SK-N-SH treated with all-trans-retinoic acid at 6 μM for 48 hours (cell line): ENCODE data around the gene SLC18A3.

Experiments used
- ATAC-seq: fragments of 200-7000 bp; cut with Tn5 transposase; 3 replicates; pipeline ENCODE4 v1.9.1; 2020; ENCODE audit warnings: mild to moderate bottlenecking, moderate library complexity
- ARNTL ChIP-seq: fragments of 450-650 bp; formaldehyde crosslinking; IDR thresholded peaks from 2 replicates; pipeline ENCODE4 v1.5.0; 2020; ENCODE audit warnings: low read depth, mild to moderate bottlenecking, moderate library complexity, borderline replicate concordance
- BACH2 ChIP-seq: fragments of 250-450 bp; sonication (Bioruptor Pico); IDR thresholded peaks from 2 replicates; pipeline ENCODE4 v1.9.0; 2021; ENCODE audit warnings: mild to moderate bottlenecking, borderline replicate concordance
- CREB5 ChIP-seq: fragments of 250-450 bp; sonication (Bioruptor Pico); IDR thresholded peaks from 2 replicates; pipeline ENCODE4 v1.5.1; 2020; ENCODE audit warnings: low read depth, mild to moderate bottlenecking, moderate library complexity
- CSDC2 ChIP-seq: fragments of 250-450 bp; sonication (Bioruptor Pico); IDR thresholded peaks from 2 replicates; pipeline ENCODE4 v1.5.0; 2020; ENCODE audit warnings: mild to moderate bottlenecking, moderate library complexity
- ESRRG ChIP-seq: fragments of 250-450 bp; sonication (Bioruptor Pico); IDR thresholded peaks from 2 replicates; pipeline ENCODE4 v1.6.1; 2021; ENCODE audit warnings: mild to moderate bottlenecking
- GLIS3 ChIP-seq: fragments of 250-450 bp; sonication (Bioruptor Pico); IDR thresholded peaks from 2 replicates; pipeline ENCODE4 v1.5.0; 2020; ENCODE audit warnings: mild to moderate bottlenecking, moderate library complexity
- ISL1 ChIP-seq: fragments of 250-450 bp; sonication (Bioruptor Pico); IDR thresholded peaks from 2 replicates; pipeline ENCODE4 v2.1.2; 2022; ENCODE audit warnings: mild to moderate bottlenecking, moderate library complexity
- RARB ChIP-seq: fragments of 250-450 bp; sonication (Bioruptor Pico); IDR thresholded peaks from 2 replicates; pipeline ENCODE4 v1.8.0; 2021; ENCODE audit warnings: mild to moderate bottlenecking, moderate library complexity
- SNAI2 ChIP-seq: fragments of 250-450 bp; sonication (Bioruptor Pico); IDR thresholded peaks from 2 replicates; pipeline ENCODE4 v1.5.0; 2020; ENCODE audit warnings: mild to moderate bottlenecking, moderate library complexity
- TCF4 ChIP-seq: fragments of 250-450 bp; sonication (Bioruptor Pico); IDR thresholded peaks from 2 replicates; pipeline ENCODE4 v1.8.0; 2021; ENCODE audit warnings: mild to moderate bottlenecking, moderate library complexity, borderline replicate concordance
- TOX ChIP-seq: fragments of 250-450 bp; sonication (Bioruptor Pico); IDR thresholded peaks from 2 replicates; pipeline ENCODE4 v1.8.0; 2021; ENCODE audit warnings: mild to moderate bottlenecking, moderate library complexity, borderline replicate concordance
- TSHZ2 ChIP-seq: fragments of 250-450 bp; sonication (Bioruptor Pico); IDR thresholded peaks from 2 replicates; pipeline ENCODE4 v1.5.0; 2020; ENCODE audit warnings: mild to moderate bottlenecking, moderate library complexity
- ZC3H10 ChIP-seq: fragments of 250-450 bp; sonication (Bioruptor Pico); IDR thresholded peaks from 2 replicates; pipeline ENCODE4 v1.5.1; 2021; ENCODE audit warnings: mild to moderate bottlenecking, moderate library complexity
- ZFP3 ChIP-seq: fragments of 250-450 bp; sonication (Bioruptor Pico); IDR thresholded peaks from 2 replicates; pipeline ENCODE4 v1.5.0; 2020; ENCODE audit warnings: mild to moderate bottlenecking, moderate library complexity
- ZNF565 ChIP-seq: fragments of 450-650 bp; formaldehyde crosslinking; conservative IDR thresholded peaks from 2 replicates; pipeline ENCODE4 v1.5.0; 2020; ENCODE audit warnings: low read depth, mild to moderate bottlenecking, moderate library complexity
- ZNF8 ChIP-seq: fragments of 450-650 bp; formaldehyde crosslinking; IDR thresholded peaks from 2 replicates; pipeline ENCODE4 v1.5.0; 2020; ENCODE audit warnings: mild to moderate bottlenecking, moderate library complexity
- TF ChIP-seq, protein P1 (sequence below): fragments of 250-450 bp; sonication (Bioruptor Pico); IDR thresholded peaks from 2 replicates; pipeline ENCODE4 v1.8.0; 2021; ENCODE audit warnings: low read depth, mild to moderate bottlenecking, moderate library complexity, borderline replicate concordance
- TF ChIP-seq, protein P2 (sequence below): fragments of 250-450 bp; sonication (Bioruptor Pico); IDR thresholded peaks from 2 replicates; pipeline ENCODE4 v1.8.0; 2020; ENCODE audit warnings: mild to moderate bottlenecking, moderate library complexity, borderline replicate concordance

The SLC18A3 gene

DNA sequence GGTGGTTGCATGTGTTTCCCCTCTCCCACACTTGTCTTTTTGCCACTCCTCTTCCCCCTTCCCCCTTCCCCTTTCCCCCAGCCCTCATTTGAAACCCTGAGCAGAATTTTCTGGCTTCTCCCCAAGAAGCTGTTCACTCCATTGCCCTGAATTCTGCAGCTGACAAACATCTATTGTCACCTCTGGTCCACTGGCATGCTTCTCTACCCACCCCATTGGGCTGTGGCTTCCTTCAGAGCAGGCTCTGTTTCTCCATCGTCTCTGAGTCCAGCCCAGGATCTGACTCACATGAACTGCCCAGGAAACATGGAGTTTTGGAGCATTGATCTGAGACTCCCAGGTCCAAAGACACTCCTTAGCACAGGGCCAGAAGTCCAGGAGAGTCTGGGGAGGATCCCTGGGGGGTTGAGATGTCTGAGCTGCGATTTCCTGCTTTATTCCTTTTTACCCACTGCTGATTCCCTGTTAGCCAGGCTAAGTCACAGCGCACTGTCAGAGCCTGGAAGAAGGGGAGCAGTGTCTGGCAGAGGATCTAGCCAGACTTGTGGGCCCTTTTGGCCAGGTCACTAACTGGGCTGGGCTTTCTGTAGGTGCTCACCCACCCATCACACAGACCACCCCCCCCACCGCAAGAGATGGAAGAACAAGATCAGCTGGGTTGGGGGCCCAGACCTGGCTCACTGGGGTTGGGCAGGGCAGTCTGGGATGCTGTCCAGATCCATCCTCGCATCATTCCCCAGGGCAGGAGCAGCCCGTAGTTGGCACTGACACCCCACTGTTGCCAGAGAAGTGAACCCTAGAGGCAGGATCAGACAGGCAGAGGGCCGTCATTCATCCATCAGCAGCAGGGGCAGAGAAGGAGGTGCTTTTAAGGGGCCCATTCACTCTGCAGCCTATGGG lies 7.3 kb downstream of the SLC18A3 start:
- no peak for ATAC-seq
- TF ChIP-seq ZNF8 (CRISPR knock-in tag): no peak

DNA sequence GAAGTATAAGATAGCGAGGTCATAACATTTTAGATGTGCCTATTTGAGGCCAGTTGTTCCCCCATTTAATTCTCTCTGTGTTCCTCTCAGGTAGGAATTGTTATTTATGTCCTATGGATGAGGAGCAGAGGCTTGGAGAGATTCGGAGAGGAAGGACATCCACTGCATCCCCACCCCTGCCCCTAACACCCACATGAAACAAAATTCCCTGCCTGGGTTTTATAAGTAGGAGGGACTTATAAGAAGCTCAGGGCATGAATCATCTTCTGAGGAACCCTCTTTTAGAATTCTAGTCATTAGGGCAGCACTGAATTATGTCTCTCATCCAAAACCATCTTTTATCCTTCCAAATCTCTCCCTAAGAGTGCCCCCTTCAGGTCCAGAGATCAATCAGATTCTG lies 8.7 kb downstream of the SLC18A3 start:
- no peak for ATAC-seq
- TF ChIP-seq TOX: no peak
- no peak for TF ChIP-seq ARNTL
- no peak for TF ChIP-seq ZC3H10
- no peak for TF ChIP-seq CREB5 (CRISPR knock-in tag)
- TF ChIP-seq GLIS3 (CRISPR knock-in tag): no peak
- TF ChIP-seq, protein P1, sequence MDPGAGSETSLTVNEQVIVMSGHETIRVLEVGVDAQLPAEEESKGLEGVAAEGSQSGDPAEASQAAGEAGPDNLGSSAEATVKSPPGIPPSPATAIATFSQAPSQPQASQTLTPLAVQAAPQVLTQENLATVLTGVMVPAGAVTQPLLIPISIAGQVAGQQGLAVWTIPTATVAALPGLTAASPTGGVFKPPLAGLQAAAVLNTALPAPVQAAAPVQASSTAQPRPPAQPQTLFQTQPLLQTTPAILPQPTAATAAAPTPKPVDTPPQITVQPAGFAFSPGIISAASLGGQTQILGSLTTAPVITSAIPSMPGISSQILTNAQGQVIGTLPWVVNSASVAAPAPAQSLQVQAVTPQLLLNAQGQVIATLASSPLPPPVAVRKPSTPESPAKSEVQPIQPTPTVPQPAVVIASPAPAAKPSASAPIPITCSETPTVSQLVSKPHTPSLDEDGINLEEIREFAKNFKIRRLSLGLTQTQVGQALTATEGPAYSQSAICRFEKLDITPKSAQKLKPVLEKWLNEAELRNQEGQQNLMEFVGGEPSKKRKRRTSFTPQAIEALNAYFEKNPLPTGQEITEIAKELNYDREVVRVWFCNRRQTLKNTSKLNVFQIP (CRISPR knock-in tag): no peak
- TF ChIP-seq SNAI2 (CRISPR knock-in tag): no peak
- no peak for TF ChIP-seq TSHZ2
- TF ChIP-seq BACH2 (CRISPR knock-in tag): no peak
- TF ChIP-seq ZFP3: no peak
- TF ChIP-seq ZNF8 (CRISPR knock-in tag): no peak
- TF ChIP-seq ZNF565 (CRISPR knock-in tag): no peak
- TF ChIP-seq, protein P2, sequence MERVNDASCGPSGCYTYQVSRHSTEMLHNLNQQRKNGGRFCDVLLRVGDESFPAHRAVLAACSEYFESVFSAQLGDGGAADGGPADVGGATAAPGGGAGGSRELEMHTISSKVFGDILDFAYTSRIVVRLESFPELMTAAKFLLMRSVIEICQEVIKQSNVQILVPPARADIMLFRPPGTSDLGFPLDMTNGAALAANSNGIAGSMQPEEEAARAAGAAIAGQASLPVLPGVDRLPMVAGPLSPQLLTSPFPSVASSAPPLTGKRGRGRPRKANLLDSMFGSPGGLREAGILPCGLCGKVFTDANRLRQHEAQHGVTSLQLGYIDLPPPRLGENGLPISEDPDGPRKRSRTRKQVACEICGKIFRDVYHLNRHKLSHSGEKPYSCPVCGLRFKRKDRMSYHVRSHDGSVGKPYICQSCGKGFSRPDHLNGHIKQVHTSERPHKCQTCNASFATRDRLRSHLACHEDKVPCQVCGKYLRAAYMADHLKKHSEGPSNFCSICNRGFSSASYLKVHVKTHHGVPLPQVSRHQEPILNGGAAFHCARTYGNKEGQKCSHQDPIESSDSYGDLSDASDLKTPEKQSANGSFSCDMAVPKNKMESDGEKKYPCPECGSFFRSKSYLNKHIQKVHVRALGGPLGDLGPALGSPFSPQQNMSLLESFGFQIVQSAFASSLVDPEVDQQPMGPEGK (CRISPR knock-in tag): no peak

- no peak for TF ChIP-seq ESRRG (CRISPR knock-in tag)
- TF ChIP-seq ZNF565 (CRISPR knock-in tag): no peak
- no peak for TF ChIP-seq TCF4 (CRISPR knock-in tag)
- no peak for TF ChIP-seq ZFP3
- TF ChIP-seq, protein P2 (CRISPR knock-in tag): no peak
- TF ChIP-seq TSHZ2: no peak
- no peak for TF ChIP-seq GLIS3 (CRISPR knock-in tag)
- TF ChIP-seq ISL1: no peak
- TF ChIP-seq BACH2 (CRISPR knock-in tag): no peak
- TF ChIP-seq RARB (CRISPR knock-in tag): no peak
- TF ChIP-seq ZNF8 (CRISPR knock-in tag): no peak
- TF ChIP-seq CSDC2 (CRISPR knock-in tag): no peak
- no peak for ATAC-seq
These were observed 9.5 kb downstream of the SLC18A3 start for GRCh38 chr10:49619613-49620012.
